GM10248 (cell line): Measurements from ENCODE around the gene CEP120.
"Not testable (repeated sequence)": the region's sequence is repeated elsewhere in the genome, so short reads cannot be mapped to it uniquely, and the experiment has no call there.

Experiments used
- CTCF ChIA-PET: fragments of 300-600 bp; sonication (Branson Sonifier 250); formaldehyde crosslinking; extraction: SDS; loops from one replicate; lab custom pipeline; 2021; ENCODE audit warnings: antibody characterized with exemption; lab: Yijun Ruan, JAX
- POLR2A ChIA-PET: fragments of 350-650 bp; sonication (Branson Sonifier 250); formaldehyde crosslinking; extraction: SDS; loops from one replicate; lab custom pipeline; 2020; ENCODE audit warnings: antibody characterized with exemption; lab: Yijun Ruan, JAX
- DNase-seq: peaks from one replicate; pipeline ENCODE4 v3.0.0; 2012; ENCODE audit errors: extremely low spot score
- TF ChIP-seq, protein P1 (sequence below): IDR thresholded peaks from 2 replicates; pipeline ENCODE4 v1.5.1; 2012; ENCODE audit warnings: mild to moderate bottlenecking, low read depth; ENCODE audit errors: extremely low read depth, missing control alignments, control extremely low read depth

Gene CEP120

GRCh38 chr5:123433596-123433995 lies 10.4 kb upstream of the CEP120 start:
- TF ChIP-seq, protein P1, sequence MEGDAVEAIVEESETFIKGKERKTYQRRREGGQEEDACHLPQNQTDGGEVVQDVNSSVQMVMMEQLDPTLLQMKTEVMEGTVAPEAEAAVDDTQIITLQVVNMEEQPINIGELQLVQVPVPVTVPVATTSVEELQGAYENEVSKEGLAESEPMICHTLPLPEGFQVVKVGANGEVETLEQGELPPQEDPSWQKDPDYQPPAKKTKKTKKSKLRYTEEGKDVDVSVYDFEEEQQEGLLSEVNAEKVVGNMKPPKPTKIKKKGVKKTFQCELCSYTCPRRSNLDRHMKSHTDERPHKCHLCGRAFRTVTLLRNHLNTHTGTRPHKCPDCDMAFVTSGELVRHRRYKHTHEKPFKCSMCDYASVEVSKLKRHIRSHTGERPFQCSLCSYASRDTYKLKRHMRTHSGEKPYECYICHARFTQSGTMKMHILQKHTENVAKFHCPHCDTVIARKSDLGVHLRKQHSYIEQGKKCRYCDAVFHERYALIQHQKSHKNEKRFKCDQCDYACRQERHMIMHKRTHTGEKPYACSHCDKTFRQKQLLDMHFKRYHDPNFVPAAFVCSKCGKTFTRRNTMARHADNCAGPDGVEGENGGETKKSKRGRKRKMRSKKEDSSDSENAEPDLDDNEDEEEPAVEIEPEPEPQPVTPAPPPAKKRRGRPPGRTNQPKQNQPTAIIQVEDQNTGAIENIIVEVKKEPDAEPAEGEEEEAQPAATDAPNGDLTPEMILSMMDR, result no peak
- ChIA-PET CTCF (interaction anchor here (0.9 to 4.5 kb wide), 4 partner anchors 10 to 176 kb away, joined by 3 to 29 read pairs (median 3); partner anchors contain the start of gene CEP120), POLR2A (interaction anchor here (1.0 kb wide), 1 partner anchor 10 kb away, joined by 4 read pairs; the partner anchor contains the start of gene CEP120)
- no peak for DNase-seq

DNA sequence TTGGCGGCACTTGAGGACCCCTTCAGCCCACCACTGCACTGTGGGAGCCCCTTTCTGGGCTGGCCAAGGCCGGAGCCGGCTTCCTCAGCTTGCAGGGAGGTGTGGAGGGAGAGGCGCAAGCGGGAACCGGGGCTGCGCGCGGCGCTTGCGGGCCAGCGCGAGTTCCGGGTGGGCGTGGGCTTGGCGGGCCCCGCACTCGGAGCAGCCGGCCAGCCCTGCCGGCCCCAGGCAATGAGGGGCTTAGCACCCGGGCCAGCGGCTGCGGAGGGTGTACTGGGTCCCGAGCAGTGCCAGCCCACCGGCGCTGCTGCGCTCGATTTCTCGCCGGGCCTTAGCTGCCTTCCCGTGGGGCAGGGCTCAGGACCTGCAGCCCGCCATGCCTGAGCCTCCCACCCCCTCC lies 7.2 kb upstream of the CEP120 start:
- CTCF ChIA-PET, result interaction anchor here (0.8 to 1.0 kb wide), 2 partner anchors 22 to 180 kb away, joined by 3 to 4 read pairs; no protein-coding TSS in a partner anchor
- POLR2A ChIA-PET, DNase-seq: not testable (repeated sequence)

DNA sequence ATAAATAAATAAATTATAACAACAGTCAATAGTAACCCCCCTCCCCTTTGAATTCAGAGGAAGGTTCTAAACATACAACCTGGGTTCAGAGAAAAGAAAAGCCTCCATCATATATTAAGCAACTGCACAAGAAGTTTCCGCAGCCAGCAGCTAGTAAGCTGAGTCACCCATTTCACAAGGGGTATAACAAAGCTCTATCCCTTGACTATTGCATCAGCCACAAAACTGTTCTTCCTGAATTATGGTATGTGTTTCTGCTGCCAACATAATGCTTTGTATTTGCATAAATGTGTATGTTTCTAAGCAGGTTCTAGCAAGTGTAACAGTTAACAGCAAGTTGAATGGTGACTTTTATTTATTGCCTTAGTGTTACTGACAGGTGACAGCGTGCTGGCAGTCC lies 6.8 kb upstream of the CEP120 start:
- no peak for DNase-seq
- TF ChIP-seq, protein P1, result no peak
- ChIA-PET POLR2A (no interaction called here), CTCF (interaction anchor here (0.8 to 1.0 kb wide), 2 partner anchors 22 to 181 kb away, joined by 3 to 4 read pairs; no protein-coding TSS in a partner anchor)

- TF ChIP-seq, protein P1, result no peak
- DNase-seq, result no peak
- ChIA-PET POLR2A (no interaction called here), CTCF (interaction anchor here (0.8 to 1.0 kb wide), 2 partner anchors 23 to 181 kb away, joined by 3 to 4 read pairs; no protein-coding TSS in a partner anchor)
These were observed 6.2 kb upstream of the CEP120 start for GRCh38 chr5:123429221-123429954.

DNA sequence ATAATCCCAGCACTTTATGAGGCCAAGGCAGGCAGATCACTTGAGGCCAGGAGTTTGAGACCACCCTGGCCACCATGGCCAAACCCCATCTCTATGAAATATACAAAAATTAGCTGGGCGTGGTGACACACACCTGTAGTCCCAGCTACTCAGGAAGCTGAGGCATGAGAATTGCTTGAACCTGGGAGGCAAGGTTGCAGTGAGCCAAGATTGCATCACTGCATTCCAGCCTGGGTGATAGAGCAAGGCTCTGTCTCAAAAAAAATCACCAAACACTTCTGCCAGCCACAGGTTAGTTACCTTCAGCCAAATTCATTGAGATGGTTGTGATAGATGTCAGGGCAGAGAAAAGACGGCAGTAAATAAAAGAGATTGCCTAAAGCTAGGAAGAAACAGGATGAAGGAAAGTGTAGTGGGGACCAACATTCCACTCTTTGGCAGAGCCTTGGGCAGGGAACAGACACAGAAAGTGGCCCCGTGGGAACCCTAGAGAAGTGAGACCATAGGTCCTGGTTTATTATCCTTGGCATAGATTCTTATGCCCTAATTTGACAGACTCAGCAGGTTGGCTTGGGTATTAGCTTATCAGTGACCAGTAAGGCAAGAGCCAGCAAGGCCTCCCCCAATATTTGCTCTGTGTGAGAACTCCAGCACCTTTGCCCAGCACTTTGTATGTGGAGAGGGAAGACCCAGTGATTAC lies 5.5 kb upstream of the CEP120 start:
- POLR2A ChIA-PET, result no interaction called here
- no peak for DNase-seq
- CTCF ChIA-PET, result no interaction called here
- TF ChIP-seq, protein P1, result no peak

DNA sequence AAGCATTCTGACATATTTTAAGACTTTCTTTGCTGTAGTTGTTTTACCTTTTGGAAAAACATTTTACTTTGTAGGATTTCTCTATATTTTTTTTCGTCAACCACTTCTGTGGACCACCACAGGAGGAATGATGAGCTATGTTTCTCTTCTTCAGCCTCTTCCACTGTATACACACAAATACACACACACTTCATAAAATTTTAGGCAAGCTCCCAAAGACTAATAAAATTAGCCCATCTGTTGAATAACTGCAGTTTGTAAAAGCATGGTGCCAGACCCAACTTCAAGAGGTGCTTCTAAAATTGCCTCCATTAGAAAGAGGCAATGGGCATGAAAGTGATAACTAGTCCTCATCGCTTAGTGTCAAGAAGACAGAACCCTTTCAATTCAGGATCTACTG lies 4.1 kb upstream of the CEP120 start:
- TF ChIP-seq, protein P1, result no peak
- ChIA-PET CTCF (interaction anchor here (1.1 to 1.5 kb wide), 3 partner anchors 9 to 185 kb away, joined by 3 to 4 read pairs (median 3); no protein-coding TSS in a partner anchor), POLR2A (no interaction called here)
- no peak for DNase-seq
